Panc1 (cell line): ENCODE measurements around the gene UPF3A. TPM values are rescaled to one million over a fixed set of nuclear protein-coding genes. Genes with fewer than 3 reads are reported as not detected.

Experiments
- ATAC-seq: fragments of 200-7000 bp; cut with Tn5 transposase; 2 replicates; pipeline ENCODE4 v1.9.1; 2020; ENCODE audit warnings: mild to moderate bottlenecking, moderate library complexity
- BruUV-seq: library from RNA; stranded (reverse); fragments of 400-500 nt; replicated peaks from 2 replicates; lab custom pipeline; 2021; lab: Mats Ljungman, UMichigan
- CTCF ChIA-PET: fragments of 300-600 bp; sonication (Branson Sonifier 250); formaldehyde crosslinking; loops from one replicate; lab custom pipeline; 2022; ENCODE audit warnings: antibody characterized with exemption; lab: Charles Lee
- POLR2A ChIA-PET: fragments of 300-600 bp; sonication (Branson Sonifier 250); formaldehyde crosslinking; loops from one replicate; lab custom pipeline; 2022; ENCODE audit warnings: antibody characterized with exemption; lab: Charles Lee
- DNase-seq: peaks from one replicate; pipeline ENCODE4 v3.0.0-alpha.2; 2010; ENCODE audit warnings: low read depth, low spot score
- H3K27ac ChIP-seq: 2 replicates; pipeline ENCODE4 v1.5.1; 2011; ENCODE audit warnings: mild to moderate bottlenecking, low read length, inconsistent platforms
- H3K27me3 ChIP-seq: fragments of 200-500 bp; sonication (Bioruptor generic); 2 replicates; pipeline ENCODE4 v1.6.0; 2014; ENCODE audit warnings: low read length, inconsistent platforms; ENCODE audit not compliant: control insufficient read depth, insufficient read depth
- H3K36me3 ChIP-seq: fragments of 200-500 bp; sonication (Bioruptor generic); 2 replicates; pipeline ENCODE4 v1.5.1; 2014; ENCODE audit warnings: inconsistent platforms, mild to moderate bottlenecking, low read length, moderate library complexity; ENCODE audit not compliant: control insufficient read depth, insufficient read depth
- H3K4me1 ChIP-seq: 2 replicates; pipeline ENCODE4 v1.5.1; 2011; ENCODE audit warnings: inconsistent platforms, mild to moderate bottlenecking, low read length, moderate library complexity; ENCODE audit not compliant: control insufficient read depth, insufficient read depth
- H3K4me3 ChIP-seq, 2 experiments: 2 replicates each; pipeline ENCODE4 v1.5.1; 2011 to 2012; ENCODE audit warnings: low read depth in 2 of 2, low read length in 2 of 2, mild to moderate bottlenecking in 2 of 2, inconsistent platforms in 1 of 2, moderate library complexity in 1 of 2
- H3K9me3 ChIP-seq: fragments of 200-500 bp; sonication (Bioruptor generic); 2 replicates; pipeline ENCODE4 v1.5.1; 2014; ENCODE audit warnings: low read depth, mild to moderate bottlenecking, inconsistent platforms, low read length, moderate library complexity; ENCODE audit not compliant: control insufficient read depth, insufficient read depth
- POLR2AphosphoS5 ChIP-seq: IDR thresholded peaks from 2 replicates; pipeline ENCODE4 v1.6.1; 2012; ENCODE audit warnings: mild to moderate bottlenecking, low read depth, low read length, moderate library complexity
- SIN3A ChIP-seq: IDR thresholded peaks from 2 replicates; pipeline ENCODE4 v1.6.1; 2012; ENCODE audit warnings: low read depth, mild to moderate bottlenecking, low read length, moderate library complexity, borderline replicate concordance; ENCODE audit not compliant: insufficient read depth
- TCF7L2 ChIP-seq: IDR thresholded peaks from 2 replicates; pipeline ENCODE4 v1.6.1; 2011; ENCODE audit warnings: mild to moderate bottlenecking, low read depth, low read length, inconsistent platforms
- in situ Hi-C: cut with HindIII; loops from 2 replicates; pipeline ENCODE4 v1.10.0; 2016; ENCODE audit warnings: low sequenced_read_pairs, low pct_unique_long_range_greater_than_20kb
- intact Hi-C: fragments of 100-400 bp; cut with micrococcal nuclease; formaldehyde crosslinking; loops from one replicate; pipeline ENCODE4 v1.10.0; 2022; ENCODE audit not compliant: unreplicated experiment
- total RNA-seq: library from RNA; stranded (reverse); gene quantifications from one replicate; pipeline ENCODE4 v1.2.1, GENCODE V29; 2021; ENCODE audit not compliant: unreplicated experiment
- TF ChIP-seq, protein P1 (sequence below), 2 experiments: IDR thresholded peaks; 2 replicates each; pipeline ENCODE4 v1.6.1; 2011 to 2012; ENCODE audit warnings: low read depth in 2 of 2, control low read depth in 1 of 2, low read length in 1 of 2, mild to moderate bottlenecking in 1 of 2, moderate library complexity in 1 of 2; ENCODE audit not compliant: insufficient read depth in 1 of 2
- TF ChIP-seq, protein P2 (sequence below): fragments of 450-650 bp; IDR thresholded peaks from 2 replicates; pipeline ENCODE4 v1.5.1; 2017; ENCODE audit warnings: mild to moderate bottlenecking

UPF3A gene
- total RNA-seq, 1 experiment from 2014 or later, result 36.3 TPM

DNA sequence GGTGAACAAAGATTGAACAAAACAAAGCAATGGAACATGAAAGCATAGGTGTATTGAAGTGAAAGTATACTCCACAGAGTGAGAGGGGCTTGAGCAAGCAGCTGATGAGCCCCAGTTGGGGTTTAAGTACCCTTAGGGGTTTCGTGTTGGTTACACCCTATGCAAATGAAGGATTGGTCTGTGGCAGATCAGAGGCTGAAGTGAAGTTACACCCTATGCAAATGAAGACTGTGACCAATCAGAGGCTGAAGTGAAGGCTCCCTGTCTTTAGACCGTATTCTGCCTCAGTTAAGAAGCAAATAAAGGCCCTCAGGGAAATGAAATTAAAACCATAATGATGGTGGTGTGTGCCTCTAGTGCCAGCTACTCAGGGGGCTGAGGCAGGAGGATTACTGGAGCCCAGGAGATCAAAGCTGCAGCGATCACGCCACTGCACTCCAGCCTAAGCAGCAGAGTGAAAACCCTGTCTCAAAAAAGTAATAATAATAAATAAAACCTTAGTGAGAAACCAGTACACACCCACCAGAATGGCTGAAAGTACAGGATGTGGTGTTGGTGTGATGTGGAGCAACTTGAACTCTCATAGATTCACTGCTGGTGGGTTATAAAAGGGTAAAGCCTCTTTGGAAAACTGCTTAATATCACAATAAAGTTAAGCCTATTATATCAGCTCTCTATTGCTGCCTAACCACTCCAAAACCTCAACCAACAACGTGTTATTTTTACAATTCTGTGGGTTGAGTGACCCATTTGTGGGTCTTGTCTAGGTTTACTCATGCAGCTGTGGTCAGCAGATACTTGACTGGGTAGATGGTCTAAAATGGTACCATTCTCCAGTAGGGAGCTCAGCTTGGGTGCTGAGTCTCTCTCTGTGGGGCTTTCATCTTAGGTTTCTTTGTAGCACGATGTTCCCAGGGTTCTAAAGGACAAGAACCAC is 12.8 kb upstream of the UPF3A start:
- no peaks in the 10 kb centered on the region for H3K27me3 ChIP-seq
- in situ Hi-C loops (no loop called here), intact Hi-C loops (no loop called here)
- peaks cover 22% of the 10 kb centered on the region; the same call in 1 of the 2 replicates for H3K36me3 ChIP-seq
- DNase-seq, result no peak
- TF ChIP-seq, protein P1, sequence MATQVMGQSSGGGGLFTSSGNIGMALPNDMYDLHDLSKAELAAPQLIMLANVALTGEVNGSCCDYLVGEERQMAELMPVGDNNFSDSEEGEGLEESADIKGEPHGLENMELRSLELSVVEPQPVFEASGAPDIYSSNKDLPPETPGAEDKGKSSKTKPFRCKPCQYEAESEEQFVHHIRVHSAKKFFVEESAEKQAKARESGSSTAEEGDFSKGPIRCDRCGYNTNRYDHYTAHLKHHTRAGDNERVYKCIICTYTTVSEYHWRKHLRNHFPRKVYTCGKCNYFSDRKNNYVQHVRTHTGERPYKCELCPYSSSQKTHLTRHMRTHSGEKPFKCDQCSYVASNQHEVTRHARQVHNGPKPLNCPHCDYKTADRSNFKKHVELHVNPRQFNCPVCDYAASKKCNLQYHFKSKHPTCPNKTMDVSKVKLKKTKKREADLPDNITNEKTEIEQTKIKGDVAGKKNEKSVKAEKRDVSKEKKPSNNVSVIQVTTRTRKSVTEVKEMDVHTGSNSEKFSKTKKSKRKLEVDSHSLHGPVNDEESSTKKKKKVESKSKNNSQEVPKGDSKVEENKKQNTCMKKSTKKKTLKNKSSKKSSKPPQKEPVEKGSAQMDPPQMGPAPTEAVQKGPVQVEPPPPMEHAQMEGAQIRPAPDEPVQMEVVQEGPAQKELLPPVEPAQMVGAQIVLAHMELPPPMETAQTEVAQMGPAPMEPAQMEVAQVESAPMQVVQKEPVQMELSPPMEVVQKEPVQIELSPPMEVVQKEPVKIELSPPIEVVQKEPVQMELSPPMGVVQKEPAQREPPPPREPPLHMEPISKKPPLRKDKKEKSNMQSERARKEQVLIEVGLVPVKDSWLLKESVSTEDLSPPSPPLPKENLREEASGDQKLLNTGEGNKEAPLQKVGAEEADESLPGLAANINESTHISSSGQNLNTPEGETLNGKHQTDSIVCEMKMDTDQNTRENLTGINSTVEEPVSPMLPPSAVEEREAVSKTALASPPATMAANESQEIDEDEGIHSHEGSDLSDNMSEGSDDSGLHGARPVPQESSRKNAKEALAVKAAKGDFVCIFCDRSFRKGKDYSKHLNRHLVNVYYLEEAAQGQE (IDR thresholded peaks at IDR 0.05; ENCODE audit: insufficient read depth in 1 of 2, low read depth in 2 of 2, low read length in 1 of 2), result no peak
- TF ChIP-seq, protein P2, sequence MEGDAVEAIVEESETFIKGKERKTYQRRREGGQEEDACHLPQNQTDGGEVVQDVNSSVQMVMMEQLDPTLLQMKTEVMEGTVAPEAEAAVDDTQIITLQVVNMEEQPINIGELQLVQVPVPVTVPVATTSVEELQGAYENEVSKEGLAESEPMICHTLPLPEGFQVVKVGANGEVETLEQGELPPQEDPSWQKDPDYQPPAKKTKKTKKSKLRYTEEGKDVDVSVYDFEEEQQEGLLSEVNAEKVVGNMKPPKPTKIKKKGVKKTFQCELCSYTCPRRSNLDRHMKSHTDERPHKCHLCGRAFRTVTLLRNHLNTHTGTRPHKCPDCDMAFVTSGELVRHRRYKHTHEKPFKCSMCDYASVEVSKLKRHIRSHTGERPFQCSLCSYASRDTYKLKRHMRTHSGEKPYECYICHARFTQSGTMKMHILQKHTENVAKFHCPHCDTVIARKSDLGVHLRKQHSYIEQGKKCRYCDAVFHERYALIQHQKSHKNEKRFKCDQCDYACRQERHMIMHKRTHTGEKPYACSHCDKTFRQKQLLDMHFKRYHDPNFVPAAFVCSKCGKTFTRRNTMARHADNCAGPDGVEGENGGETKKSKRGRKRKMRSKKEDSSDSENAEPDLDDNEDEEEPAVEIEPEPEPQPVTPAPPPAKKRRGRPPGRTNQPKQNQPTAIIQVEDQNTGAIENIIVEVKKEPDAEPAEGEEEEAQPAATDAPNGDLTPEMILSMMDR, result no peak
- TF ChIP-seq SIN3A, result no peak
- TF ChIP-seq POLR2AphosphoS5, result no peak
- no peak for TF ChIP-seq TCF7L2
- no TSS peak for BruUV-seq
- CTCF ChIA-PET, result no interaction called here
- no peak for ATAC-seq
- H3K4me1 ChIP-seq, result no peaks in the 10 kb centered on the region
- POLR2A ChIA-PET, result interaction anchor here (0.7 kb wide), 1 partner anchor 11 kb away, joined by 3 read pairs; no protein-coding TSS in a partner anchor
- H3K4me3 ChIP-seq, result no peak overlapping the region
- H3K27ac ChIP-seq, result no peak overlapping the region
- no peaks in the 10 kb centered on the region for H3K9me3 ChIP-seq

DNA sequence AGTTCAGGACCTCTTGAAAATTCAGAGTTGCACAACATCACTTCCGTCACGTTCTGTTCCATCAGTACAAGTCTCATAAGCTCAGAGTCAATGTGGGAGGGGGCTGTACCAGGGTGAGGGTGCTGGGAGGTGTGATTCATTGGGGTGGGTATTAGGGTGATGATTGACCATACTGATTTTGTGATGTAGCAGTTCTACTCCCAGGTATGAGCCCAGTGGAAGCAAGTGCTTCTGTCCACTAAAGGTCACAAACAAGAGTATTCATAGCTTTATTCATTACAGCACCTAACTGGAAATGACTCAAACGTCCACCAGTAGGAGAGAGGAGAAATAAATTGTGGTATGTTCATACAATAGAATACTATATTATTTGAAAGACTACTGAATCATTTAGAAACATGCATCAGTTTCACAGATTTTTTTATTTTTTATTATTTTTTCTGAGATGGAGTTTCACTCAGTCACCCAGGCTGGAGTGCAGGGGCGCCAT is 12.1 kb upstream of the UPF3A start:
- no TSS peak for BruUV-seq
- in situ Hi-C loops, result no loop called here
- CTCF ChIA-PET, result no interaction called here

More for the DNA sequence above, 12.1 kb upstream of the UPF3A start:
- TF ChIP-seq, protein P1 (IDR thresholded peaks at IDR 0.05; ENCODE audit: insufficient read depth in 1 of 2, low read depth in 2 of 2, low read length in 1 of 2), result no peak
- no peak for TF ChIP-seq POLR2AphosphoS5
- Histone ChIP-seq H3K4me1 (no peaks in the 10 kb centered on the region), H3K27ac (no peak overlapping the region), H3K4me3 (no peak overlapping the region), H3K27me3 (no peaks in the 10 kb centered on the region), H3K9me3 (no peaks in the 10 kb centered on the region), H3K36me3 (peaks cover 22% of the 10 kb centered on the region; the same call in 1 of the 2 replicates)
- DNase-seq (no peak), ATAC-seq (no peak)
- intact Hi-C loops, result no loop called here
- POLR2A ChIA-PET, result interaction anchor here (0.7 kb wide), 1 partner anchor 10 kb away, joined by 3 read pairs; no protein-coding TSS in a partner anchor
